DMS53 treated with DMSO at 0.1 percent for 48 hours (cell line): ENCODE data around the gene OSBPL3.
"Not testable (repeated sequence)": the region's sequence is repeated elsewhere in the genome, so short reads cannot be mapped to it uniquely, and the experiment has no call there.

Source experiments
- DNase-seq: peaks from one replicate; lab custom pipeline; 2025; ENCODE audit not compliant: unreplicated experiment; lab: John Stamatoyannopoulos, UW

Gene OSBPL3, protein sequence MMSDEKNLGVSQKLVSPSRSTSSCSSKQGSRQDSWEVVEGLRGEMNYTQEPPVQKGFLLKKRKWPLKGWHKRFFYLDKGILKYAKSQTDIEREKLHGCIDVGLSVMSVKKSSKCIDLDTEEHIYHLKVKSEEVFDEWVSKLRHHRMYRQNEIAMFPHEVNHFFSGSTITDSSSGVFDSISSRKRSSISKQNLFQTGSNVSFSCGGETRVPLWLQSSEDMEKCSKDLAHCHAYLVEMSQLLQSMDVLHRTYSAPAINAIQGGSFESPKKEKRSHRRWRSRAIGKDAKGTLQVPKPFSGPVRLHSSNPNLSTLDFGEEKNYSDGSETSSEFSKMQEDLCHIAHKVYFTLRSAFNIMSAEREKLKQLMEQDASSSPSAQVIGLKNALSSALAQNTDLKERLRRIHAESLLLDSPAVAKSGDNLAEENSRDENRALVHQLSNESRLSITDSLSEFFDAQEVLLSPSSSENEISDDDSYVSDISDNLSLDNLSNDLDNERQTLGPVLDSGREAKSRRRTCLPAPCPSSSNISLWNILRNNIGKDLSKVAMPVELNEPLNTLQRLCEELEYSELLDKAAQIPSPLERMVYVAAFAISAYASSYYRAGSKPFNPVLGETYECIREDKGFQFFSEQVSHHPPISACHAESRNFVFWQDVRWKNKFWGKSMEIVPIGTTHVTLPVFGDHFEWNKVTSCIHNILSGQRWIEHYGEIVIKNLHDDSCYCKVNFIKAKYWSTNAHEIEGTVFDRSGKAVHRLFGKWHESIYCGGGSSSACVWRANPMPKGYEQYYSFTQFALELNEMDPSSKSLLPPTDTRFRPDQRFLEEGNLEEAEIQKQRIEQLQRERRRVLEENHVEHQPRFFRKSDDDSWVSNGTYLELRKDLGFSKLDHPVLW

GRCh38 chr7:24979863-24980533 is at the start of gene OSBPL3:
TSS of gene OSBPL3 (minus strand) at chr7:24980178. CDS start at chr7:24892472, 87,706 bp downstream.
- DNase-seq, result peak; percentile 95

DNA sequence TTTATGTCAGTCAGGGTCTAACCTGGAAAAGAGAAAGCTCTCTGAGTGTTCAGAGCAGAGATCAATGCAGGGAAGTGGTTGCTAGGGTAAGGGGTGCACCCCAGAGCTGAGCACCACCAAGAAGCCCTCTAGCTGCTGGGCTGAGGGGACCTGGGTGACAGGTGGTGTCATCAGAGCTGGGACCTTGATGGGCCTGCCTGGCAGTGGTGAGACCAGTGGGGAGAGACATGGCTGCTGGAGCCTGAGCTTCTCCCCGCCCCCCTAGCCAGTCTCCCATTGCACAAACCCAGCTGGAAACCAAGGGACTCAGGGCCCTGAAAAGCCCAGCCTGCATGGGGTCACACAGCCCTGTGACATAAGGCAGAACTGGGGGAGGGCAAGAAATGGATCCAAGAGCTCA is 49.1 kb upstream of the OSBPL3 start:
- DNase-seq, result no peak

DNA sequence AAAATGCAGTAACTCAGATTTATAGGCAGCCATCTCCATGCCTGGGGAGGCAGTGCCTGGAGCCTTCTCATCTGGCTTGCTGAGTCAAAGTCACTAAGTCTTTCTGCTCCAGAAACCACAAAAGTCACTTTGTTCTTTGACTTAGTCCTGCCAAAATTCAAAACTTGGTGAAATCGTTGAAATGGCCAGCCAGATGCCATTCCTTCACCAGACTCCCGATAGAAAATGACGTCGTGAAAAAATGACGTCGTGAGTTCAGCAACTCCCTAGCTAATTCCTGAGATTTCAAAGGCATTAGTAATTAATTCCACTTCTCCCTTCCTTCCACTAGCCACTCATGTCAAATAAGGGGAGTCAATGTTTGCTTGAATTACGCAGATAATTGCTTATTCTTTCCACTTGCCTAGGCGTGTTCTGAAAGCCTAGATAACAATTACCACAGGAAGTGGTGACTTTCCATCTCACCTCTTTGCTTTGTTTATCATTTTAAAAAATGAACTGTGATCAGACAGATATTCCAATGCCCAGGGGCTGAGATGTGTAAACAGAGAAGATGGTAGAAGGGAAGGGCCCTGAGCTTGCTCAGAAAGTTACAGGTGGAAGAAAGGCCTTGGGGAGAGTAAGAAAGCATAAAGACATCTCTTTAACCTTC is 48.5 kb upstream of the OSBPL3 start:
- no peak for DNase-seq

DNA sequence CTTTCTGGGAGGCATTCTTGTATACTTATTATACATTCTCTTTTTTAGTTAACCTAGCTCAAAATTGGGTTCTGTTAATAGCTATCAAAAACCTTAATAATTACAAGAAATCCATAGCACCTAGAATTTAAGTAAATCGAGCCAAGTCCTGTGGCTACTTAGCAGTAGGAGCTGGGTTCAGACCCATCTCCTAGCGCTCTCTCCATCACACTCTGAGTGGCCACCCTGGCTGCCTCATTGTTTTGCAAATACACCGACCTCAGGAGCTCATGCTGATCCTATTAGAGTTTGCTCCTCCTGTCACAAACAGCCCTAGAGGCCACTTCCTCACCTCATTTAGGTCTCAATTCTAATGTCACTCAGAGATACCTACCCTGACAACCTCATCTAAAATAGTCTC is 46.2 kb upstream of the OSBPL3 start:
- no peak for DNase-seq

DNA sequence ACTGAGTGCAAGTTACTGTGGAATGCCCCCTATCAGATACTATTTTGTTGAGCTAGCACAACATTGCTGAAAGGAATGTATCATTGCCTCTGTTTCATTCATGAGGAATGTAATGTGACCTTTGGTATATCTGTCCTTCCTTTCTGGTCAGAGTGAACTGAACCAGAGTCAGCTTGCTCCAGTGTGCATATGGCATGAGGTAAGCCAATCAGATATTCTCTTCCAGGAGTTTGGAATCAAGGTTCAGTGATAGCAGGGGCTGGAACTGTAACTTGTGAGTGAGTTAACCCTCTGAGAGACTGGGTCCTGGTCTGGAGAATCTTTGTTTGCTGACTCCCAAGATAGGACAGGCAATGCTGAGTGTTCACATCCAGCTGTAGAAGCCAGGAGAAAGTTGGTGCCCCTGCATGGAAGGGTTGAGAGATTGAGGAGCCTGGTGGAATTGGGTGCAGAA is 45.3 kb upstream of the OSBPL3 start:
- no peak for DNase-seq

DNA sequence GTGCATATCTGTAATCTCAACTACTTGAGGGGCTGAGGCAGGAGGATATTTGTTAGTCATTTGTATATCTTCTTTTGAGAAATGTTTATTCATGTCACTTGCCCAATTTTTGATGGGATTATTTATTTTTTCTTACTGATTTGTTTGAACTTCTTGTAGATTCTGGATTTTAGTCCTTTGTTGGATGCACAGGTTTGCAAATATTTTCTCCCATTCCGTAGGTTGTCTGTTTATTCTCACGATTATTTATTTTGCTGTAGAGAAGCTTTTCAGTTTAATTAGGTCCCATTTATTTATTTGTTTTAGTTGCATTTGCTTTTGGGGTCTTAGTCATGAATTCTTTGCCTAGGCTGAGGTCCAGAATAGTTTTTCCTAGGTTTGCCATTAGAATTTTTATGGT is 44.1 kb upstream of the OSBPL3 start:
- no peak for DNase-seq

- not testable (repeated sequence) for DNase-seq
Measured at GRCh38 chr7:25017671-25018070, 37.7 kb upstream of the OSBPL3 start.

- no peak for DNase-seq
Measured at GRCh38 chr7:25014756-25015155, 34.8 kb upstream of the OSBPL3 start.

DNA sequence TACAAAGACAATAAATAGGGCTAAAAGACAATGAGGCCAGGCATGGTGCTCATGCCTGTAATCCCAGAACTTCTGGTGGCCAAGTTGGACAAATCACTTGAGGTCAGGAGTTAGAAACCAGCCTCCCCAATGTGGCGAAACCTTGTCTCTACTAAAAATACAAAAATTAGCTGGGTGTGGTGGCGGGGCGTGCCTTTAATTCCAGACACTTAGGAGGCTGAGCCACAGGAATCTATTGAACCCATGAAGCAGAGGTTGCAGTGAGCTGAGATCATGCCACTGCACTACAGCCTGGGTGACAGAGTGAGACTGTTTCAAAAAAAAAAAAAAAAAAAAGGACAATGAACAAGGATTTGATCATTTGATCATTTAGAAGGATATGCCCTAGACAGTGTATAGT is 32.7 kb upstream of the OSBPL3 start:
- not testable (repeated sequence) for DNase-seq

GRCh38 chr7:25012254-25012653 is 32.3 kb upstream of the OSBPL3 start:
- DNase-seq, result no peak

DNA sequence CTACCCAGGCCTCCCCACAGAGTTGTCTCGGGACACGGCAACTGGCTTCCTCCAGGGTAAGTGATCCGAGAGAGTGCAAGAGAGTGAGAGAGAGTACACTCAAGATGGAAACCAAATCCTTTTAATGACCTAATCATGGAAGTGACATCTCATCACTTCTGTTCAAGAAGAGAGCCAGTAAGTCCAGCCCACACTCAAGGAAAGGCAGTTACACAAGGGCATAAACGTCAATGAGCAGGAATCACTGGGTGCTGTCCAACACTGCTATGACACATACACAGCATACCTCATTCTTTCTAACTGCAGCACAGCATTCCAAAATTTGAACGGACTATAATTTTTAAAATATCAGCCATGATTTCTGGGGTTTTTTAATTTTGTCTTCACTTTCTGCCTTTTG is 29.3 kb upstream of the OSBPL3 start:
- no peak for DNase-seq

DNA sequence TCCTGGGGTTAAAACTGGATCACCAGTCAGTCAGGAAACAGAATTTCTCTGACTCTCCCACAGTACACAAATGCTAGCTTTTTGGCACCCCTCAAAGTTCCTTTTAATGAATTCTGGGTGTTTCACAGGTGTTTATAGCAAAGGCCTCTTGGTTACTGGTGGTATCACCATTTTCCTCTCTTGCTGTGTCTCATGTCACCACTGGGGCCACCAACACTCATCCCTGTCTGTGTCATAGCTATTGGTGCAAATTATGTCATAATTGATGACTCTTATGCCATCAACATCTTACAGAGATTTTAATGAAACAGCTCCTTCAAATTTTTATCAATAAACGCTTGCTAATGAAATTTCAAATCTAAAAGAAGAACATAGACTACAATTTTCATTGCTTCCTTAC is 27.7 kb upstream of the OSBPL3 start:
- DNase-seq, result no peak

DNA sequence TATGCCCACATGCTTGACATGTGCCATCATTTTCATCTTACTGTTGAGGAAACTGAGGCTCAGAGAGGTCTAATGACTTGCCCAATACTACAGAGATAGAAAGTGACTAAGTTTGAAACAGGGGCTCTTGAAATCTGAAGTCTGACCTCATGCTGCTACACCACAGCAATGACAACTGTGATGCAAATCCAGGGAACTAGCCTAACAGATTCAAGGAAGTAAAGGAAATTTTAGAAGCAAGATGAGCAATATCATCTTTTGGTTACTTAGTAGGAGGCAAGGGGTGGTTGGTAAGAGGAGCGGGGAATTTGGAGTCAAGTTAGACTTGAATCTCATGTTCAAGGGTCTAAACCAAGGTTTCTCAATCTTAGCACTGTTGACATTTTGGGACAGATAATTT is 26.3 kb upstream of the OSBPL3 start:
- DNase-seq, result no peak

GRCh38 chr7:25005658-25006057 is 25.7 kb upstream of the OSBPL3 start:
- no peak for DNase-seq

GRCh38 chr7:25002786-25003185 is 22.8 kb upstream of the OSBPL3 start:
- DNase-seq, result no peak

DNA sequence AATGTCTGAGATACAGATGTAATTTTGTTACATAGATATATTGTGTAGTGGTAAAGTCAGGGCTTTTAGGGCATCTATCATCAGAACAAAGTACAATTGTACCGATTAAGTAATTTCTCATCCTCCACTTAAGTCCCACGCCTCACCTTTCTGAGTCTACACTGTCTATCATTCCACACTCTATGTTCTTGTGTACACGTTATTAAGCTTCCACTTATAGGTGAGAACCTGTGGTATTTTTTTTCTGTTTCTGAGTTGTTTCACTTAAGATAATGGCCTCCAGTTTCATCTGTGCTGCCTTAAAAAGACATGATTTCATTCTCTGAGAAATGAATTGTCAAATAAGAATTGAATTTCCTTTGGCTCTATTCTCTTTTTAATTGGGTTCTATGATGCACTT is 15.5 kb upstream of the OSBPL3 start:
- no peak for DNase-seq

DNA sequence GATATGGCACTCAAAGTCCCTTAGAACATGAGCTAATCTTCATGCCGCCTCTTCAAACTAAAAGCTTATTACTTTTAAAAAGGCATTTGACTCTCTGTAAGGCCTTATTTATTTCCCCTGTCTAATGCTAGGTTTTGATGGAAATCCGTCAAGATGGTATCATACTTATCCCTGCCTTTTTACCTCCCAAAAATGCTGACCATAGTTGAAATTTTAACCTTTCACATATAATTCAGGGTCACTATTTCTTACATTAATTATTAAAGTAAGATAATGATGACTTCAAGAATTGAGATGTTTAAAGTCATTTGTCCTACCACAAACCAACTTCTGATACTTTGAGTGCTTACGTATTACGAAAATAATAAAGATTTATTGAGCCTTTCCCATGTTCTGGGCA is 12.3 kb upstream of the OSBPL3 start:
- DNase-seq, result no peak

DNA sequence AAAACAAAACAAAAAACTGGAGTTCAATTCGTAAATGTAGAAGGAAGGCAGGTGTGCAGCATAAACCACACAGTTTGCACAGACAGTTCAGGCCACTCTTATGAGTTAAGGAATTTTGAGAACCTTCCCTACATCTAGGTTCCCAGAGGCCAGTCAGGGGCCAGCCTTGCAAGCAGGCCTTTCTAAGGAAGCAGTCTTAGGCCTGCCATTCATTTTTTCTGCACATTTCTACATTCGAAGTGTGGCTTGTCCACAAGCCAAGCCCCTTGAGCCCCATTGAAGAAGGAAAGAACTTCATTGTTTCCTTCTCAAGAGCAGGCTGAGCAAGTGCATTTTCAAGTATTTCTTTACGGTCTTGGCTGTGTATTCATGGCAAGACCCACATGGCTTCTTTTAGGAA is 11.4 kb upstream of the OSBPL3 start:
- no peak for DNase-seq

DNA sequence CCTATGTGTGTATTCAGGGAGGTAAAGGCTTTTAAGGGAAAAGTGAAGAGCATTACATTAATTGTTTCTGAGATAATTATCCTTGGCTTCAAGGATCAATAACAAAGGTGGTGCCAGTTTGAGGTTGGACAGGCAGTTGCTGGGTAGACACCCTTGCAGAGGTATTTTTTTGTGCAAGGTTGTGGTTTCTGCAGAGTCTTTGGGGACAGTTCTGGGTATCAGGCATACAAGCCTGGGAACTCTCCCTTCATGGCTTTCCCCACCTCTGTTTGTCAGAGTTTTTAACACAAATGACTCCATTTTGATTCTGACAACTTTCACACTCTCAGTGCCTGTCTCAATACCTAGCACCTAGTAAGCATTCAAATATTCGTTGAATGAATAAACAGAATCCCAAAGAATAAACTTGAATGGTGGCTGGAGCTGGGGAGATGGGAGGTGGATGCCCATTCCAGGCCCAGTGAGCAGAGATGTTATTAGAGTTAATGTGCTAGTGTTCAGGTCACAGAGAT is 7.4 kb upstream of the OSBPL3 start:
- no peak for DNase-seq

GRCh38 chr7:24982917-24983316 is 2.9 kb upstream of the OSBPL3 start:
- DNase-seq, result no peak
